GM18909 (cell line): ENCODE results near the gene CD59.
"Not testable (repeated sequence)": the region's sequence is repeated elsewhere in the genome, so short reads cannot be mapped to it uniquely, and the experiment has no call there.

ENCODE experiments used
- ATAC-seq: cut with Tn5 transposase; IDR thresholded peaks from one replicate; pipeline ENCODE4 v1.9.1; 2021; ENCODE audit warnings: mild to moderate bottlenecking; ENCODE audit not compliant: unreplicated experiment, poor library complexity

The CD59 gene

DNA sequence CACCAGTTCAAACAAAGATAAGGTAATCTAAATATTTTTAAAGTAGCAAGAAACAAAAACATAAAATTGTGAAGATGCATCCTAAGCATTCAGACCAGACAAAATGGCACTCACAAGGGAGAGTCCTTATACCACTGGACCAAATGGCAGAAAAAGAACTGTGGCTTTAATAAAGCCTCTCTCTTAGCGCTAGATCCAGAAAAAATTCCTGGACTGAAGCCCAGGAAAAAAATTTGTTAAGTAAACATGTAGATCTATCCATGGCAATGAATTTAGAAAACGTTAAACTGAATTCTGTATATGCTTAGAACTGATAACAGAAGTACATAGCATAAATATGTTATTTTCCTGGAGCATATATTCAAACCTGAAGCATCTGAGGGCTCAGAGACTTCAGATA, 11.8 kb upstream of the CD59 start:
- ATAC-seq, result no peak

DNA sequence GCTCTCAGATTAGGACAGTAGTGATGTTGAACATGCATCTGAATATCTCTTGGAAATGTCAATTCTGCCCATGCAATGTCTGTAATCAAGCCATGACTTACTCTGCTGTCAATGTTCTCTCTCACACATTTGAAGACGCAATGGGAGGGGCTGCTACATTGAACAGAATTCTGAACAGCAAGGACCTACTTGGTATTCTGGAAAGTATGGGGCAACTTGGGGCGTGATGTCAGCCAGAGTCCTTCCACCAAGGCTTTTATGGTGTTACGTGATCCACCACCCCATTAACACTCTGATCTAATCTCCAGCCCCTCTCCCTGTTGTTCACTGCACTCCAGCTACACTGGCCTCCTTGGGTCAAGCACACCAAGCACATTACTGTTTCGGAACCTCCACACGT, 7.1 kb upstream of the CD59 start:
- ATAC-seq, result no peak

DNA sequence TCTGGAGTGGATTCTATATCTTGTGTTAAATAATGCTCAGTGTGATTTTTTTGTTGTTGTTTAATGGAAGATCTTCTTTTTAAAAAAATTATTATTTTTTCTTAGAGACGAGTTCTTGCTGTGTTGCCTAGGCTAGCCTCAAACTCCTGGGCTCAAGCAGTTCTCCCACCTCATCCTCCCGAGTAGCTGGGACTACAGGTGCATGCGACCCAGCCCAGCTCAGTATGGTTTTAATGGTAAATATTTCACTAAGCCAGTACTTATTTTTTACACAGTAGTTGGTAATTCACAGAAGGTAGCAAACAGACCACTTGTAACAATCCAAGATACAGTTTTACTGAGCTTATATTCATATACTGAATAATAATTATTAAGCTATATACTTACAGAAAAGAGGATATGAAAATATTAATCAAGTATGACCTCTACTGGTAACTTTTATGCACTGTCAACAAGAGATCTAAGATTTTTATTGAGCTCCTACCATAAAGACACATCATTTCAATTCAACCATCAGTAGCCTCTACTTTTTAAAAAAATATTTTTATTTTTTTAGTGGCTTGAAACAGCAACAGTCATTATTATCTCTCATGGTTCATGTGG, 6.1 kb upstream of the CD59 start:
- peak; percentile 51 for ATAC-seq

DNA sequence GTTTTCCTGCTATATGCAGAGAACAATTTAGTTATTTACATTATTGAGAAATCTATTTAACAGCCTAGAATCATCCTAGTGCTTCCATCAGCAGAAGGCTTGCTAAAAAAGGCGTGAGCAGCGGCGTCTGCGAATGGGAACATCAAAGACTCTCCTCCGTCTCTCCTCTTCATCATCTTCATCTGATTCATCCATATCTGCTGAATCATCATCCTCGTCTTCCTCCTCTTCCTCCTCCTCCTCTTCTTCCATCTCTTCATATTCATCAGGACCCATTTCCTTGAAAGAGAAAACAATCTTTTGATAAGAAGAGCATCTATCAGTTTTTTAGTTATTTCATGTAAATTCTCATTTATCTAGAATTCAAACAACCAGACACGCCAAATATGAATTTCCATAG, 5.6 kb upstream of the CD59 start:
- ATAC-seq, result no peak

DNA sequence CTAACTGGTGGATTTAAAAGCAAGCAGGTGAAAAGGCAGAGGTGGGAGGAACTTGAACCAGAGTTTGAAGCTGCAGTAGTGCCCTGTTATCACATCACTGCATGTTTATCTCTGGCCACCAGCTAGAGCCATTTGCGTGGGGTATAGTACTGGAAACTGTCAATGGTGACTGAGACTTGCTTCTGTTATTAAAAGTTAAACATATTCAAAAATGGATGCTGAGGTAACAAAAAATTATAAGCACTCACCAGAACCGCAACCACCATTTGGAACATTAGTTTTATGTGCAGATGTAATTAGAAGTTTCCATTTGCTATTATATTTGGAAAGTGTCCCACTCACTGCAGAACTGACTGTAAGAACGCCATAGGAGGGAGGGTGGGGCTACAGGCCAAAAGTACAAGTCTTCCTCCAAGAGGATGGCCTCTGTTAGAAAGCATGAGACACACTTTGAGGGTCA, 1.2 kb upstream of the CD59 start:
- ATAC-seq, result no peak

DNA sequence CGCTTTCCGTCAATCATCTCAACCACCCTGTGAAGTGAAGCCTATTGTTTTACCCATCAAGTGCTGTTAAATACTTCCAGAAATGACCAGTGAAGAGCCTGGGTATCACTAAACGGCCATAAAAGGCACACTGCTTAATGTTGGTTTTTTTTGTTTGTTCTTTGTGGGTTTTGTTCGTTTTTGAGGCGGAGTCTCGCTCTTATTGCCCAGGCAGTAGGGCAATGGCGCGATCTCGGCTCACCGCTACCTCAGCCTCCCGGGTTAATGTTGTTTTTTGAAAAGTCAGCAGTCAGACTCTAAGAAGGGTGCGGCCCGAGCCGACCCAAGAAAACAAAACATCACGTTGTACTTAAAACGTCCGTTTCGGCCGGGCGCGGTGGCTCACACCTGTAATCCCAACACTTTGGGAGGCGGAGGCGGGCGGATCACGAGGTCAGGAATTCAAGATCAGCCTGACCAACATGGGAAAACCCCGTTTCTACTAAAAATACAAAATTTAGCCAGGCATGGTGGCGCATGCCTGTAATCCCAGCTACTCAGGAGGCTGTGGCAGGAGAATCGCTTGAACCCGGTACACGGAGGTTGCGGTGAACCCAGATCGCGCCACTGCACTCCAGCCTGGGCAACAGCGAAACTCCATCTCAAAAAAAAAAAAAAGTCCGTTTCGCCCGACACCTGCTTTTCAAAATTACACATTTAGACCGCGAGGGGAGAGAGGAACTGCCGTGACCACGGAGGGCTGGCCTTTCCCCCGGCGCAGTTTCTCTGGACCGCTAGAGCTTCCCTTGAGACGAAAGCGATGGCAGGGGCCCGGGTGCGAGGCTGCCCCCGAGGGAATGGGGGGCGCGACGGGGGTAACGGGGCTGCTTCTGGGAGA, 714 bp downstream of the CD59 start:
- peak; percentile 57 for ATAC-seq

DNA sequence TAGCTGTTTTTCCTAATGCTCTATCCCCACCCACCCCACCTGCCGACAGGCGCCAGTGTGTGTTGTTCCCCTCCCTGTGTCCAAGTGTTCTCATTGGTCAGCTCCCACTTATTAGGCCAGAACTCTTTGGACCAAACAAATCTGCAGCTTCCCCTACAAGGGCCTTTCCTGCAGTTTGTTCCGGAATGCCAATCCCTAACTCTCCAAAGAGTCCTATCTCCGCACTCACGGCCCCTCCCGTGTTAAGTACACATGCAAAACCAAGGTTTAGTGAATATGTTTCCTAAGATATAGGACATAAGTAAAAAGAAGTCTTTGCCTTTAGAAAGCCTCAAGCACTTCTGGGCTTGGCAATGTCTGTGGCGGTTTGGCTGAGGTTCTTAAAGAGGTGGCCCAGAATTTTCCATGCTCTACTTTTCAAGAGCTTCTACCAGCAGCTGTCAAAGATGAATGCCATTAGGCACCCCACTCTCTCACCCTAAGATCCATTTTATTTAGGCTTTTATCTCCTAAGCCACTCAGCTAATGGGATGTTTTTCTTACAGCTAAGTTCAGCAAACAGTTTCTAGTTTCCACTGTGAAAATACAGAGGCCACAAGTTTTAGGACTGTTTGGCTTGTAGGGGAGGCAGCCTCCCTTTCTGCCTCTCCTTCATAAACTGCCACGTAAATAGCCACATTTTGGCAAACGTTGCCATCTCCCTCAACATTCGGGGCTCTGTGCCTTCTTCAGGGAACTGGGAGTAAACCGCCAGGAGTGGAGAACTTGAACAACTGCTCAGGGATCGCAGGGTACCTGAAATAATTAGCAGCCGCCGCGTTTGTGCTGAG, 1.6 kb downstream of the CD59 start:
- ATAC-seq, result no peak

DNA sequence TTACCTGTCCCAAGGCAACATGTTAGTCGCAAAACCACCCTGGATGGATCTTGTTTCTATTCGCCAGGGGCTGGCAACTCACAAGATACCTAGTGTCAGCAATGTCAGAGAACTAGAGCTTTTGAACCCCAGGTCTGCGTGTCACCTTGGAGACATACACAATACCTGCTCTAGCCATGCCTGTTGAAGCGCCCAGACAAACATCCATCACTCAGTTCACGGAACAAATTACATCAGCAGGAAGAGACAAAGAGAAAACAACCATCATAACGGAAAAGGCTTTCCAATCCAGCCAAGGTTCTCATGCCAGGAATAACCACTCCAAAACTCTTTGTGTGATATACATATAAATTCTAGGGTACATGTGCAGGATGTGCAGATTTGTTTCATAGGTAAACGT, 2.2 kb downstream of the CD59 start:
- ATAC-seq, result no peak

DNA sequence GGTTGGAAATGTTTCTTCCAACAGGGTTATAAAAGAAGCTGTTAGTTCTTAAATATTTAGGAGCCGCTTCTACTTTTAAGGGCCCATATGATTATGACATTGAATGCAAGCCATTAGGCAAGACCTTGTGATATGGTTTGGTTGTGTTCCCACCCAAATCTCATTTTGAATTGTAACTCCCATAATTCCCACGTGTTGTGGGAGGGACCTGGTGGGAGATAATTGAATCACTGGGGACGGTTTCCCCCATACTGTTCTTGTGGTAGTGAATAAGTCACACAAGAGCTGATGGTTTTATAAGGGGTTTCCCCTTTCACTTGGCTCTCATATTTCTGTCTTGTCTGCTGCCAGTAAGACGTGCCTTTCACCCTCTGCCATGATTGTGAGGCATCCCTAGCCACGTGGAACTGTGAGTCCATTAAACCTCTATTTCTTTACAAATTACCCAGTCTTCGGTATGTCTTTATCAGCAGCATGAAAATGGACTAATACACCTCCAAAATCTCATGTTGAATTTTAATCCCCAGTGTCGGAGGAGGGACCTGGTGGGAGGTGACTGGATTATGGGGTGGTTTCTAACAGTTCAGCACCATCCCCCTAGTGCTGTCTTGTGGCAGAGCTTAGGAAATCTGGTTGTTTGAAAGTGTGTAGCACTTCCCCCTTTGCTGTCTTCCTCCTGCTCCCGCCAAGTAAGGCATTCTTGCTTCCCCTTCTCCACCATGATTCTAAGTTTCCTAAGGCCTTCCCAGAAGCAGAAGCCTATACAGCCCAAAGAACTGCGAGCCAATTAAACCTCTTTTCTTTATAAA, 4.3 kb downstream of the CD59 start:
- no peak for ATAC-seq

DNA sequence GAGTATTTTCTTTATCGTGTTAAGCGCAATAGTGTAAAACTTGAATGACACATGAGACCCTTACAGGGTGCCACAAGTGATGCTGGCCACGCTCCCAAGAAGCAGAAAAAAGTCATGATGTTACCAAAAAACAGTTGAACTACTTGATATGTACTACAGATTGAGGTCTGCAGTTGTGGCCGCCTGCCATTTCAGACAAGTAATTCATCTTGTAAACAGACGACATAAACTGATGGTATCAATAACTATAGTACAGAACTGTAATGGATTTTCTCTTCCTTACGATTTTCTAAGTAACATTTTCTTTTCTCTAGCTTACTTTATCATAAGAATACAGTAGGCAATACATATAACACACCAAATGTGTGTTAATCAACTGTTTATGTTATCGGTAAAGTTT, 5.5 kb downstream of the CD59 start:
- no peak for ATAC-seq

DNA sequence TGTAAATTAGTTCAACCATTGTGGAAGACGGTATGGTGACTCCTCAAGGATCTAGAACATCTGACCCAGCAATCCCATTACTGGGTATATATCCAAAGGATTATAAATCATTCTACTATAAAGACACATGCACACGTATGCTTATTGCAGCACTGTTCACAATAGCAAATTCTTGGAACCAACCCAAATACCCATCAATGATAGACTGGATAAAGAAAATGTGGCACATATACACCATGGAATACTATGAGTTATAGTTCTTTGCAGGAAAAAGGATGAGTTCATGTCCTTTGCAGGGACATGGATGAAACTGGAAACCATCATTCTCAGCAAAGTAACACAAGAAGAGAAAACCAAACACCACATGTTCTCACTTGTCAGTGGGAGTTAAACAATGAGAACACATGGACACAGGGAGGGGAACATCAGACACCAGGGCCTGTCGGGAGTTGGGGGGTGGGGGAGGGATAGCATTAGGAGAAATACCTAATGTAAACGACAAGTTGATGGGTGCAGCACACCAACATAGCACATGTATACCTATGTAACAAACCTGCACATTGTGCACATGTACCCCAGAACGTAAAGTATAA, 7.1 kb downstream of the CD59 start:
- not testable (repeated sequence) for ATAC-seq

DNA sequence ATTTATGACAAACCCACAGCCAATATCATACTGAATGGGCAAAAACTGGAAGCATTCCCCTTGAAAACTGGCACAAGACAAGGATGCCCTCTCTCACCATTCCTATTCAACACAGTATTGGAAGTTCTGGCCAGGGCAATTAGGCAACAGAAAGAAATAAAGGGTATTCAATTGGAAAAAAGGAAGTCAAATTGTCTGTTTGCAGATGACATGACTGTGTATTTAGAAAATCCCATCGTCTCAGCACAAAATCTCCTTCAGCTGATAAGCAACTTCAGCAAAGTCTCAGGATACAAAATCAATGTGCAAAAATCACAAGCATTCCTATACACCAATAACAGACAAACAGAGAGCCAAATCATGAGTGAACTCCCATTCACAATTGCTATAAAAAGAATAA, 8.7 kb downstream of the CD59 start:
- ATAC-seq, result not testable (repeated sequence)

DNA sequence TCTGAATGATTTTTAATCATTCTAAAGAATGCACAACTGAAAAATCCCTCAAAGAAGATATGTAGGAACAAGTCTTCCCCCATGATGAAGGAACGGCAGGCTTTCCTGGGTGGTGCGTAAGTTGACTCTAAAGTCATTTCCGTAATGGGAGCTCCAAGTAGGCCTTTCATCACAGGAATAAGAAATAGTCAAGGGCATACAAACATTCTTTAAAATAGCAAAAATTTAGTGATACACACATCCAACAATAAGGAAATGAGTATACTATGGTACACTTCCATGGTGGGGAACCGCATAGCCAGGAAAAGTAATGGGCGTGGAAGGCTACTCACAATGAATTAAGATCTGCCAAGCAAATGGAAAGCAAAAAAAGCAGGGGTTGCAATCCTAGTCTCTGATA, 10.7 kb downstream of the CD59 start:
- no peak for ATAC-seq

DNA sequence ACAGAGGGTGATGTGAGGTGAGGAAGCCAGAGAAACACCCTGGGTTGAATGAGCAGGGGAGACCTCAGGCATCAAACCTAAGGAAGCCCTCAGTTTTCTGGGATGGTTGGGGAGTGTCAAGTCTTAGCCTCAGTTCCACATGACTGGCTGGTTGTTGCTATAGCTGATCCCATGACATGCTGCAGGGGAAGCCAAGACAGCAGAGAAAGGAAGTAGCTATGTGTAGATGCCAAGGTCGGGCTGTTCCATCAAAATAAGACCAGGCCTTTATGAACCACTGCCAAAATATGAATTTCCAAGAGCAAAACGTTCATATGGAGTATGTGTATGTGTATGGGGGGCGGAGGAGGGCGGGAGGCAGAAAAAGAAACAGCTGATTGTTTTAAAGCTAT, 11.6 kb downstream of the CD59 start:
- no peak for ATAC-seq

DNA sequence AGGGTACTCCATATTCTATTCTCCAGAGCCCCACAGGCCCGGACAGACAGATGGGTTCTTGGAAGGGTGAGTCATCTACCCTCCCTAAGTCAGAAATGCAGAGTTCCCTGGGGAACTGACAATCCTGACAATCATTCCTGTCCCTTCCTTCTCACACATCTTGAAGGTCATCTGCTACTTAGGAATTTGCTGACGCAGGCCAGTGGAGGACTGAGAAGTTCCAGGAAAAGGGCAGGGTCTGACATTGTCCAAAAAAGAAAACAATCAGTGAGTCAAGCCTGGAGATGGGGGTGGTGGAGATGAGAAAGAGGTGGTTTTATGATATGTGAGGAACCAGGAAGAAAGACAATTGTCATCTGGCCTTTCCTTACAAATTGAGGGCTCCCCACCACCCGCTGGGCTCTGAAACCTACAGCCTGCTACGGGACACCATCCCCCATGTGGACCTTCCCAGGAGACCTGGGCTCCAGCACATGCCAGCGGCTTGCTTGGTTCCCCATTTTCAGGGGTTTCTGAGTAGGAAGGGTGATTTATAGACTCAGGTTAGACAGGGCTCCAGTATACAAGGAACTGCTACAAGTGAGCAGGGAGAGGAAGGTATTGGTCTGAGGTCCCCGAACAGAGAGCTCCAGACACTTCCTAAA, 12.9 kb downstream of the CD59 start:
- ATAC-seq, result no peak

DNA sequence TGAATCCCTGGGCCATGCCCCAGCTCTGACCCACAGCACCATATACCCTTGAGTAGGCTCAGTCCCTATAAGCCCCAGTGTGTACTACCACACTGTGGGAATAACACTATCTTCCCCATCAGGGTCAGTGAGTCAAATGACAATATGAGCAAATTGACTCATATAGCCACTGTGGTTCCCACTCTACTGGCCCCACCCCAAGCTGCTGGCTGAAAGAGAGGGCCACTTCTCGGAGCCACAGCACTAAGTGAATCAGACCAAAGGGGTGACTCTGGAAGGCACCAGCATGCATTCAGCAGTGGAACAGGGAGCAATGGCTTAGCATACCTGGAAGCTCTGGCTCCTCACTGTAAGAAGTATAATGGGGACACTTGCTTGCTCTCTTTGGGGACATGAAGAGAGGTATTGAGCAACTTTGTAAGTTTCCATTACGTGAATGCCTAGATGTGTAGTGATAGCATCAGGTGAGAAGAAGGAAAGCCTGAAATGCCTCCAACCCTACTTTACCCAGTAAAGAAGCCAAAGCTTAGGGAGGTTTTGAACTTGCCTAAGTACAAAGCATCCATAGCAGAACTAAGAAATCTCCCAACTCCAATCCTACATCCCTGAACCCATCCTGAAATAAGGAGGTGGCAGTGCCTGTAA, 13.5 kb downstream of the CD59 start:
- ATAC-seq, result peak; percentile 81

DNA sequence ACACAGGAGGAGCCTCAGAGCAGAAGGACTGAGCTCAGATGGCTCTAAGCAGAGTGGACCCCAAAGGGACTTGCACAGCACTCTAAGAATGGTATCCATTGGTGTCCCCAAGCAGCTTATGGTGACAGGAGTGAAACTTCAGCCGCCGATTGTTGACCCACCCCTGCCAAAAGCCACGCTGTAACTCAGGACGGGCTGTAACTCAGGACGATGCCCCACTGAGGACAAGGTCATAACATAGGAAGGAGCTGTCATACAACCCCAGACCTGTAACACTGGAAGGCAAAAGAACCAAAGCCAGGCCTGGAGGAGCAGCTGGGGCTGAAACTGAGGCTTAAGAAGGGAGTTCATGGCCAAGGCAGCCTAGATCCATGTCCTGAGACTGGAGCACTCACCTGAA, 14.2 kb downstream of the CD59 start:
- ATAC-seq, result no peak

DNA sequence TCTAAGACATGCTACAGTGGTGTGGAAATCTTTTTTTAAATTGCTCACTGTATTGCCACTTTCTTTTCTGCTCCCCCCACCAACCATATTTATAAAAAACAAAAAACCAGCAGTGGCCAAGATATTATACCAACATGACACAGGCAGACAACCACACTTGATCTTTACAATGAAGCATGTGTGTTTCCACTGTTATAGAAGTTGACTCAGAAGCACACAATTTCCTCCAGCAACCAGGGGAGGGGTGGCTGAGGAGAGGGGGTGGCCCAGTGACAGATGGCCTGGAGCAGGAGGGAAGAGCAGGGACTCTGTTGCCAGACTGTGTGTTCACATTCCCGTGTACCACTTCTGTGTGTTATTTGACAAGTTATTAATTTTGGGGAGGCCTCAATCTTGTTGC, 14.8 kb downstream of the CD59 start:
- no peak for ATAC-seq

DNA sequence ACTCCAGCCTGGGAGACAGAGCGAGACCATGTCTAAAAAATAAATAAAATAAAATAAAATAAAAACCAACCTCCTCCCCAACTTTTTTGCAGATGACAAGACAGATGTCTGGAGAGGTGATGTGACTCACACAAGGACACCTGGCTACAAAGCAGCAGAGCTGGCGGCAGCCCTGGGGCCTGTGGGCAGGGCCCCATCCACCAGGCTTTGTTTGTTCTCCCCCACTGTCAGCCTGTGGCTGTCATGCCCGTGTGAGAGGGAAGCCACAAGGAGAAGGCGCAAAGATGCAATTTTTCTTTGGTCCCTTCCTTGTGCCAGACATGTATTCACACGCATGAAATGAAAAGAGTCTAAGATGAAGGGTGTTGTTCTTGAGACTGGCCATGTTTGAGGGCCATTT, 16.6 kb downstream of the CD59 start:
- ATAC-seq, result no peak
